ENCODE data around the gene ARL6IP1. TPM values are rescaled to one million over a fixed set of nuclear protein-coding genes. Genes with fewer than 3 reads are reported as not detected.

The ARL6IP1 gene
- 95.8 and 104 TPM in 2 replicates for polyA plus RNA-seq (2012; rRNA removed)
- polyA plus RNA-seq (2012; cell fraction: cytosol; rRNA removed) = 135 and 137 TPM in 2 replicates
- polyA plus RNA-seq (2012; cell fraction: nucleus; rRNA removed) = 27.4 and 48.5 TPM in 2 replicates

DNA sequence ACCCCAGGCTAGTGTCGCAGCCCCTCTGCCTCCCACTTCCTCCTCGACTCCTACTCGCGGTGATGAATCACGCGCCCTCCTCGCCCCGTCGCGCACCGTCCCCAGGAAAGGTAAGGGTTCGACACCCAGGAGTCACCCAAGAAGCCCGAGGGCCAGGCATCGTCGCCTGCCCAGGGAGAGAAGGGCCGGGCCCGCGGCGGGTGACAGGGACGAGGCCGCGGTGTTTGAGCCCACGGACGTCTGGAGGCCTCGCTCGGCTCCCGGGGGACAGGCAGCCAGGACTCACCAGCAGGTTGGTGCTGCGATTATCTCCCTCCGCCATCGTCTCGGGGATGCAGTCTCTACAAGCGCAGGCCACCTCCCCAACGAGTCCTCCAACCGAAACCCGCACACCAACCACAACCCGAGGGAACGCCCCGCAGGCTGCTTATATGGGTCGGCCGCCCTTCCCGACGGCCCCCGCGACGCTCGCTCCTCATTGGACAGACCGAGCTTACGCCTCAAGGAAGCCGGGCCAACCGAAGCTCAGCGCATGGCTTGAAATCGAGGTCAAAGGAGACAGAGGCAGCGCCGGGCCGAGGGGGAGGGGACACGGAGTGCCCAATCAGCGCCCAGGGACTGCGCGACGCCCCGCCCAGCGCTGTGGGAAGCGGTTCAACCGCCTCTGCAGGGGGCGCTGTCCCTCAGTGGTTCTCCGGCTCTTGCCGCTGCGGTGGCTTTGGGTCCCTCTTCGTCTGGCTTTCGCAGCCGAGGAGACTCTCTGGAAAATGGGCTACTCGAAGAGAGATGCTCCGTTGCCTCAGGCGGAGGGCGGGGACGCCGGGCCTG is at the start of gene ARL6IP1:
ARL6IP1 (minus strand) TSS at position 405 of the 828 bp plus-strand sequence; CDS start at position 322, 83 bp downstream.
- Histone ChIP-seq H3K4me1 (ENCODE audit: control insufficient read depth in 1 of 2, insufficient read depth in 2 of 2, low read depth in 1 of 2, low read length in 1 of 2) (peaks cover 11 to 38% of the 10 kb centered on the region in 2 experiments; a peak in 3 of 4 replicates), H3K27me3 (ENCODE audit: insufficient read depth) (no peaks in the 10 kb centered on the region), H3K27ac (ENCODE audit: low read depth in 2 of 2, low read length in 1 of 2) (peak within 1 kb of the TSS; percentile 86 to 96), H4K20me1 (ENCODE audit: insufficient read depth) (peaks cover 35% of the 10 kb centered on the region), H3K79me2 (ENCODE audit: insufficient read depth) (peaks cover 65% of the 10 kb centered on the region), H3F3A (replicated peaks; ENCODE audit: insufficient read depth) (peaks cover 24% of the 10 kb centered on the region), H3K4me3 (ENCODE audit: low read depth in 2 of 2, low read length in 1 of 2) (peak within 1 kb of the TSS; percentile 97 to 98), H3K4me2 (peak within 1 kb of the TSS; percentile 83), H2AFZ (ENCODE audit: low read depth) (peak within 1 kb of the TSS; percentile 72), H3K9me3 (no peaks in the 10 kb centered on the region), H3K9me2 (no peaks in the 10 kb centered on the region), H3K9ac (peak within 1 kb of the TSS; percentile 96), H3K36me3 (replicated peaks in 1 of 2; ENCODE audit: control insufficient read depth in 1 of 2, insufficient read depth in 2 of 2, low read length in 1 of 2) (peaks cover 19 to 21% of the 10 kb centered on the region in 2 experiments)
- CTCF ChIA-PET = interaction anchor here (0.6 to 2.1 kb wide), 21 partner anchors 8 to 182 kb away, joined by 3 to 24 read pairs (median 4); partner anchors contain the start of genes RPS15A and TMC7
- DNase-seq = peak; percentile 97
- 7% methylated on average over 5 of the region's 77 CpGs for WGBS (ENCODE audit: low lambda C conversion rate)
- POLR2A ChIA-PET = interaction anchor here (0.7 to 4.9 kb wide), 11 partner anchors 9 to 266 kb away, joined by 3 to 56 read pairs (median 4); partner anchors contain the start of genes RPS15A and SMG1
- TF ChIP-seq TAF1 (IDR thresholded peaks at IDR 0.05; ENCODE audit: borderline replicate concordance, low read depth, low read length) (peak; percentile 94), NRF1 (IDR thresholded peaks at IDR 0.05; ENCODE audit: low read depth, low read length) (peak; percentile 44; the same call in 1 of the 2 replicates), FOXJ3 (CRISPR knock-in tag; IDR thresholded peaks at IDR 0.05) (no peak), RFX5 (IDR thresholded peaks at IDR 0.05; ENCODE audit: low read length) (no peak), POLR2AphosphoS5 (IDR thresholded peaks at IDR 0.05; ENCODE audit: low read depth, low read length) (peak; percentile 99), EZH2phosphoT487 (IDR thresholded peaks at IDR 0.05; ENCODE audit: borderline replicate concordance, low read depth) (no peak), GABPA (IDR thresholded peaks at IDR 0.05; ENCODE audit: low read depth) (no peak), FOXM1 (IDR thresholded peaks at IDR 0.05; ENCODE audit: low read depth) (peak; percentile 100), NFIC (IDR thresholded peaks at IDR 0.05; ENCODE audit: borderline replicate concordance) (no peak), RAD21 (IDR thresholded peaks at IDR 0.05; ENCODE audit: low read length) (peak; percentile 61), GATA2 (CRISPR knock-in tag; IDR thresholded peaks at IDR 0.05) (peak; percentile 44), CHD2 (IDR thresholded peaks at IDR 0.05; ENCODE audit: low read length, partially characterized antibody) (peak; percentile 82), MEF2A (IDR thresholded peaks at IDR 0.05; ENCODE audit: borderline replicate concordance, low read depth) (no peak), SIN3A (IDR thresholded peaks at IDR 0.05; ENCODE audit: borderline replicate concordance, low read depth, low read length) (peak; percentile 97), YY1 (IDR thresholded peaks at IDR 0.05; ENCODE audit: low read depth) (no peak), RXRA (IDR thresholded peaks at IDR 0.05; ENCODE audit: borderline replicate concordance, low read depth) (no peak), FOSL2 (IDR thresholded peaks at IDR 0.05; ENCODE audit: borderline replicate concordance, low read depth) (0 out of 2 replicates have a peak, but pooled peaks have one; percentile 2), RCOR1 (IDR thresholded peaks at IDR 0.05; ENCODE audit: low read length) (no peak), SMC3 (IDR thresholded peaks at IDR 0.05; ENCODE audit: low read depth, low read length) (peak; percentile 34), MXI1 (IDR thresholded peaks at IDR 0.05; ENCODE audit: low read depth, low read length) (peak; percentile 62; the same call in 1 of the 2 replicates), TCF12 (IDR thresholded peaks at IDR 0.05) (no peak)
- TF ChIP-seq, protein P1, sequence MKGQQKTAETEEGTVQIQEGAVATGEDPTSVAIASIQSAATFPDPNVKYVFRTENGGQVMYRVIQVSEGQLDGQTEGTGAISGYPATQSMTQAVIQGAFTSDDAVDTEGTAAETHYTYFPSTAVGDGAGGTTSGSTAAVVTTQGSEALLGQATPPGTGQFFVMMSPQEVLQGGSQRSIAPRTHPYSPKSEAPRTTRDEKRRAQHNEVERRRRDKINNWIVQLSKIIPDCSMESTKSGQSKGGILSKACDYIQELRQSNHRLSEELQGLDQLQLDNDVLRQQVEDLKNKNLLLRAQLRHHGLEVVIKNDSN (IDR thresholded peaks at IDR 0.05; ENCODE audit: borderline replicate concordance, low read depth) = no peak
- TF ChIP-seq, protein P2, sequence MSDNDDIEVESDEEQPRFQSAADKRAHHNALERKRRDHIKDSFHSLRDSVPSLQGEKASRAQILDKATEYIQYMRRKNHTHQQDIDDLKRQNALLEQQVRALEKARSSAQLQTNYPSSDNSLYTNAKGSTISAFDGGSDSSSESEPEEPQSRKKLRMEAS (IDR thresholded peaks at IDR 0.05; ENCODE audit: low read depth) = no peak; the same call in 1 of the 2 replicates
- TF ChIP-seq, protein P3, sequence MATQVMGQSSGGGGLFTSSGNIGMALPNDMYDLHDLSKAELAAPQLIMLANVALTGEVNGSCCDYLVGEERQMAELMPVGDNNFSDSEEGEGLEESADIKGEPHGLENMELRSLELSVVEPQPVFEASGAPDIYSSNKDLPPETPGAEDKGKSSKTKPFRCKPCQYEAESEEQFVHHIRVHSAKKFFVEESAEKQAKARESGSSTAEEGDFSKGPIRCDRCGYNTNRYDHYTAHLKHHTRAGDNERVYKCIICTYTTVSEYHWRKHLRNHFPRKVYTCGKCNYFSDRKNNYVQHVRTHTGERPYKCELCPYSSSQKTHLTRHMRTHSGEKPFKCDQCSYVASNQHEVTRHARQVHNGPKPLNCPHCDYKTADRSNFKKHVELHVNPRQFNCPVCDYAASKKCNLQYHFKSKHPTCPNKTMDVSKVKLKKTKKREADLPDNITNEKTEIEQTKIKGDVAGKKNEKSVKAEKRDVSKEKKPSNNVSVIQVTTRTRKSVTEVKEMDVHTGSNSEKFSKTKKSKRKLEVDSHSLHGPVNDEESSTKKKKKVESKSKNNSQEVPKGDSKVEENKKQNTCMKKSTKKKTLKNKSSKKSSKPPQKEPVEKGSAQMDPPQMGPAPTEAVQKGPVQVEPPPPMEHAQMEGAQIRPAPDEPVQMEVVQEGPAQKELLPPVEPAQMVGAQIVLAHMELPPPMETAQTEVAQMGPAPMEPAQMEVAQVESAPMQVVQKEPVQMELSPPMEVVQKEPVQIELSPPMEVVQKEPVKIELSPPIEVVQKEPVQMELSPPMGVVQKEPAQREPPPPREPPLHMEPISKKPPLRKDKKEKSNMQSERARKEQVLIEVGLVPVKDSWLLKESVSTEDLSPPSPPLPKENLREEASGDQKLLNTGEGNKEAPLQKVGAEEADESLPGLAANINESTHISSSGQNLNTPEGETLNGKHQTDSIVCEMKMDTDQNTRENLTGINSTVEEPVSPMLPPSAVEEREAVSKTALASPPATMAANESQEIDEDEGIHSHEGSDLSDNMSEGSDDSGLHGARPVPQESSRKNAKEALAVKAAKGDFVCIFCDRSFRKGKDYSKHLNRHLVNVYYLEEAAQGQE (IDR thresholded peaks at IDR 0.05; ENCODE audit: low read depth, low read length) = peak; percentile 68; the same call in 1 of the 2 replicates
- TF ChIP-seq, protein P4, sequence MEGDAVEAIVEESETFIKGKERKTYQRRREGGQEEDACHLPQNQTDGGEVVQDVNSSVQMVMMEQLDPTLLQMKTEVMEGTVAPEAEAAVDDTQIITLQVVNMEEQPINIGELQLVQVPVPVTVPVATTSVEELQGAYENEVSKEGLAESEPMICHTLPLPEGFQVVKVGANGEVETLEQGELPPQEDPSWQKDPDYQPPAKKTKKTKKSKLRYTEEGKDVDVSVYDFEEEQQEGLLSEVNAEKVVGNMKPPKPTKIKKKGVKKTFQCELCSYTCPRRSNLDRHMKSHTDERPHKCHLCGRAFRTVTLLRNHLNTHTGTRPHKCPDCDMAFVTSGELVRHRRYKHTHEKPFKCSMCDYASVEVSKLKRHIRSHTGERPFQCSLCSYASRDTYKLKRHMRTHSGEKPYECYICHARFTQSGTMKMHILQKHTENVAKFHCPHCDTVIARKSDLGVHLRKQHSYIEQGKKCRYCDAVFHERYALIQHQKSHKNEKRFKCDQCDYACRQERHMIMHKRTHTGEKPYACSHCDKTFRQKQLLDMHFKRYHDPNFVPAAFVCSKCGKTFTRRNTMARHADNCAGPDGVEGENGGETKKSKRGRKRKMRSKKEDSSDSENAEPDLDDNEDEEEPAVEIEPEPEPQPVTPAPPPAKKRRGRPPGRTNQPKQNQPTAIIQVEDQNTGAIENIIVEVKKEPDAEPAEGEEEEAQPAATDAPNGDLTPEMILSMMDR (IDR thresholded peaks at IDR 0.05) = peak; percentile 88
